Measurements from ENCODE around the gene CWC25. TPM values are rescaled to one million over a fixed set of nuclear protein-coding genes. Genes with fewer than 3 reads are reported as not detected.

The CWC25 gene

Small RNAs within 50 kb of the gene (small RNA-seq; reads per million reads assigned to genes)
- gene MIR4727 (ENCODE audit: insufficient read depth) (not detected), gene RNU6-866P (ENCODE audit: insufficient read depth) (not detected), gene SNORA21 (ENCODE audit: insufficient read depth) (not detected), gene SNORA21B (ENCODE audit: insufficient read depth) (not detected)

Data from neuronal stem cell (in vitro differentiated cells).